SU-DHL-6 (cell line): ENCODE measurements around the gene FERD3L.

ENCODE experiments used
- EZH2phosphoT487 ChIP-seq: fragments of 200-600 bp; sonication (generic), shearing (Covaris generic); conservative IDR thresholded peaks from 2 replicates; pipeline ENCODE4 v1.6.1; 2018; ENCODE audit warnings: mild to moderate bottlenecking, antibody characterized with exemption, low read length, moderate library complexity, mixed read lengths
- TF ChIP-seq, protein P1 (sequence below): fragments of 200-600 bp; sonication (generic); IDR thresholded peaks from one replicate; pipeline ENCODE4 v1.5.1; 2017; ENCODE audit warnings: antibody characterized with exemption, mild to moderate bottlenecking, low read length, moderate library complexity; ENCODE audit not compliant: insufficient read depth, poor library complexity, severe bottlenecking

DNA sequence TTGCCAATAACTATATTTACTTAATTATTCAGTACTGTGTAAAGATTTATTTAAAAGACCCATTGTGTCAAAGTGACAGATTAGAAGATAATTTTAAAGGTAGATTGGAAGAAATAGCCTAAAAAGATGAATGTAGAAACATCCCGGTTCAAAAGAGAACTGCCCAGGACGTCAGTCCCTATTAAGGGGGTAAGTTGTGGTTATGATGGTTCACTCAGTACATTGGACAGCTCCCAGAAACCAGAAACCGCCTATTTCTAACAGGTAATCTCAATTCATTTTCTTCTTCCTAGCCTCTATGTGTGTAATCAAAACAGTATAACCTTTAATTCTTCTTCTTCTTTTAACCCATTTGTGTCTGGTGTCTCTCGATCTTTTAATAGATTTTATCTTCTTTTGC is 1.5 kb upstream of the FERD3L start:
- TF ChIP-seq, protein P1, sequence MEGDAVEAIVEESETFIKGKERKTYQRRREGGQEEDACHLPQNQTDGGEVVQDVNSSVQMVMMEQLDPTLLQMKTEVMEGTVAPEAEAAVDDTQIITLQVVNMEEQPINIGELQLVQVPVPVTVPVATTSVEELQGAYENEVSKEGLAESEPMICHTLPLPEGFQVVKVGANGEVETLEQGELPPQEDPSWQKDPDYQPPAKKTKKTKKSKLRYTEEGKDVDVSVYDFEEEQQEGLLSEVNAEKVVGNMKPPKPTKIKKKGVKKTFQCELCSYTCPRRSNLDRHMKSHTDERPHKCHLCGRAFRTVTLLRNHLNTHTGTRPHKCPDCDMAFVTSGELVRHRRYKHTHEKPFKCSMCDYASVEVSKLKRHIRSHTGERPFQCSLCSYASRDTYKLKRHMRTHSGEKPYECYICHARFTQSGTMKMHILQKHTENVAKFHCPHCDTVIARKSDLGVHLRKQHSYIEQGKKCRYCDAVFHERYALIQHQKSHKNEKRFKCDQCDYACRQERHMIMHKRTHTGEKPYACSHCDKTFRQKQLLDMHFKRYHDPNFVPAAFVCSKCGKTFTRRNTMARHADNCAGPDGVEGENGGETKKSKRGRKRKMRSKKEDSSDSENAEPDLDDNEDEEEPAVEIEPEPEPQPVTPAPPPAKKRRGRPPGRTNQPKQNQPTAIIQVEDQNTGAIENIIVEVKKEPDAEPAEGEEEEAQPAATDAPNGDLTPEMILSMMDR = no peak
- TF ChIP-seq EZH2phosphoT487 = no peak
